SU-DHL-6 (cell line): ENCODE results near the gene PDE1C.

Experiments used
- CTCF ChIP-seq: fragments of 200-600 bp; sonication (generic); IDR thresholded peaks from one replicate; pipeline ENCODE4 v1.5.1; 2017; ENCODE audit warnings: antibody characterized with exemption, mild to moderate bottlenecking, low read length, moderate library complexity; ENCODE audit not compliant: insufficient read depth, poor library complexity, severe bottlenecking
- EZH2phosphoT487 ChIP-seq: fragments of 200-600 bp; sonication (generic), shearing (Covaris generic); conservative IDR thresholded peaks from 2 replicates; pipeline ENCODE4 v1.6.1; 2018; ENCODE audit warnings: mild to moderate bottlenecking, antibody characterized with exemption, low read length, moderate library complexity, mixed read lengths

- TF ChIP-seq CTCF (no peak), EZH2phosphoT487 (no peak)
Measured at GRCh38 chr7:31950091-31950755, 120.0 kb downstream of the PDE1C start.
